A204.1 (cell line): ENCODE measurements around the gene P3H4.

Source experiments
- FAIRE-seq: peaks from 2 replicates; lab custom pipeline; 2012; peaks lifted over from hg19 to GRCh38; lab: Jason Lieb, UNC

Gene P3H4

DNA sequence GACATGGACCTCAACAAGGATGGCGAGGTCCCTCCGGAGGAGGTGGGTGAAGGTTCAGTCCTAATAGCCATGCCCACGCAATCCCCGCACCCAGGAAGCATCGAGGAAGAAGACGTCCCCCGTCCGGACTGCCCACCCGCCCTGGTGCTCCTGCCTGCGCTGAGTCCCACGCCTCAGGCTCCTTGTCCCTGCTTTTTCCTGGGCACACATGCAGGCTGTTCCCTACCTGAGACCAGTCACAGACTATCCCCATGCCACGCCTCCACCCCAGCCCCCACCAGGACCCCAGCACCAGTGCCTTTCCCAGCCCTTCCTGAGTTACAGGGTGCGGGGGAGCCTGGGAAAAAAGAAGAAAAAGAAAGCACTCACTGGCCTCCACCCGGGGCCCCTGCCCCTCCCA, 10.0 kb upstream of the P3H4 start:
- FAIRE-seq = no peak

DNA sequence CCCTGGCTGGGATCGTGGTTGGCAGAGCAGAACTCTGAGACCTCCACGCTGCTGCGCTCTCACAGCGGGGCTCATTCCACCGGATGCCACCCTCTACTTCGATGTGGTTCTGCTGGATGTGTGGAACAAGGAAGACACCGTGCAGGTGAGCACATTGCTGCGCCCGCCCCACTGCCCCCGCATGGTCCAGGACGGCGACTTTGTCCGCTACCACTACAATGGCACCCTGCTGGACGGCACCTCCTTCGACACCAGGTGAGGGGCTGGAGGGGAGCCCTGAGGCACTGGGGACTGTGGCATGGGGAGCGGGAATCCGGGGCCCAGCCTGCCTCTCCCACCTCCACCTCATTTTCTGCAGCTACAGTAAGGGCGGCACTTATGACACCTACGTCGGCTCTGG, 6.3 kb upstream of the P3H4 start:
- no peak for FAIRE-seq

DNA sequence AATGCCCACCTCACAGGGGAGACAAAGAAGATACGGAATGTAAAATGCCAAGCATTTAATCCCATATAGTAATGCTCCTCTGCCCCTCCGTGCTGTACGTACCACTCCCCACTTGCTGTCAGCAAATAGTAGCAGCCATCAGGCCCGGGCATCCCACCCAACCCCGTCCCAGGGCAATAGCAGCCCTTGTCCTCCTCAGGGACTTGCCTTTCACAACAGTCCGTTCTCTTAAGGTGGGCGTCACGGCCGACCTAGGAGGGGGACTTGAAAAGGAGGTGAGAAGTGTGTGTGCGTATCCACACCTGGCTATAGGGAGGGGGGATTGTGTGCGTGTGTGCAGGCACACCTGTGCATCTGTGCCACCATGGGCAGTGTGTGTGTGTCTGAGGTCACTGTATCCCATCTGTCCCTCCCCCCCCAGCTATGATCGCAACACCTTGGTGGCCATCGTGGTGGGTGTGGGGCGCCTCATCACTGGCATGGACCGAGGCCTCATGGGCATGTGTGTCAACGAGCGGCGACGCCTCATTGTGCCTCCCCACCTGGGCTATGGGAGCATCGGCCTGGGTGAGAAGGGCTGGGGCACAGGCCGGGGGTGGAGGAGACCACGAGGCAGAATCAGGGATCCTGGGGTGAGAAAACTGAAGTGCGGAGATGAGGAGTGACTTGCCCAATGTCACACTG, 5.0 kb upstream of the P3H4 start:
- FAIRE-seq = no peak

DNA sequence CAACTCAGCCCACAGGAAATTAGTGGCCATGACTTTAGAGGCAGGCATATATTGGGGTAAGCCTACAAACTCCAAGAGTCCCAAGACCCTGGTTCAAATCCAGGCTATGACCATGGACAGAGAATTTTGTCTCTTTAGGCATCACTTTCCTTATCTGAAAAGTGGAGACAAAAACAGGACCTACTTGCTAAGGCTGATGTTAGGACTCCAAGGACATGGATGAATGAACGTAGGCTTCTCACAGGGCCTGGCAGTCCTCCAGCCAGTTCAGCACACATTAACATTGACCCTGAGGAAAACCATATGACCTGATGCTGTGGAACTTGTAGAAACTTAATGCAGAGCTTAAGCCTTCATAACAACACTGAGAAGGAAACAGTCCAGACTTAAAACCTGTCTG, 2.4 kb upstream of the P3H4 start:
- no peak for FAIRE-seq

DNA sequence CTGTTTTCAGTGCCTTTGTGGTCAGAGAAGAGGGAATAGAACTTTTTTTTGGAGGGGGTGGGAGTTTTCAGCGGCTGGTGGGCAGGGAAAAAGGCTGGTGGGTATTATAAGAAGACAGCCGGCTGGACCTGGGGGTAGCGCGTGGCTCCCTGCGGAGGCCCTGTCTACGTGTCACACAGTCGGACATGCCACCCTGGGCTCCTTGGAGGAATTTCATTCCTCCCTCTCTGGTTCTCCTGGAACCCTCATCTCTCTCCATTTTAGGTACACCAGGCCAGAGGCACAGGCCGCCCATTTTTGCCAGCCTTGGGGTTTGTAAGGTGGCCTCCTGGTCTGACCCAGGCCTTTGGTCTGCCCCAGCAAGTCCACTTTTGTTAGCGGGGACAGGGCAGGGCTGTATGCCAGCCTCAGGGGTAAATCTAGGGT, 2.0 kb upstream of the P3H4 start:
- FAIRE-seq = no peak

DNA sequence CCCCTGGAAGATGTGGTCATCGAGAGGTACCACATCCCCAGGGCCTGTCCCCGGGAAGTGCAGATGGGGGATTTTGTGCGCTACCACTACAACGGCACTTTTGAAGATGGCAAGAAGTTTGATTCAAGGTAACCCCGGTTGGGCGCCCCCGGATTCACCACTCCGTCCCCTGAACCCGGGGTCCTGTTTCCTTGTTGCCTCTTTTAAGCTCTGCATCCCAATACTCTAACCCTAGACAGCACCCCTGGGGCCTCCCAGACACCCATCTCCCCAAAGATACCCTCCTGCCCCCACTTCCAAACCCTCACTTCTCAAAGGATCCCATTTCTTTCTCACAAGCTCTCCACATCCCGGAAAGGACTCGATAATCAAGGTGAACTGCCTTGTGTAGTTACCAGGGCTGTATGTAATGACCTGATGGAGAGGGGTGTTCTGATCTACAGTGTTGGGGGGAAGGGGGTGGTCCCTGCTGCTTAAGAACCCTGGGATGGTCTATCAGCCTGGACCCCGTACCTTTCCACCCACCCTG, 1.5 kb upstream of the P3H4 start:
- no peak for FAIRE-seq

DNA sequence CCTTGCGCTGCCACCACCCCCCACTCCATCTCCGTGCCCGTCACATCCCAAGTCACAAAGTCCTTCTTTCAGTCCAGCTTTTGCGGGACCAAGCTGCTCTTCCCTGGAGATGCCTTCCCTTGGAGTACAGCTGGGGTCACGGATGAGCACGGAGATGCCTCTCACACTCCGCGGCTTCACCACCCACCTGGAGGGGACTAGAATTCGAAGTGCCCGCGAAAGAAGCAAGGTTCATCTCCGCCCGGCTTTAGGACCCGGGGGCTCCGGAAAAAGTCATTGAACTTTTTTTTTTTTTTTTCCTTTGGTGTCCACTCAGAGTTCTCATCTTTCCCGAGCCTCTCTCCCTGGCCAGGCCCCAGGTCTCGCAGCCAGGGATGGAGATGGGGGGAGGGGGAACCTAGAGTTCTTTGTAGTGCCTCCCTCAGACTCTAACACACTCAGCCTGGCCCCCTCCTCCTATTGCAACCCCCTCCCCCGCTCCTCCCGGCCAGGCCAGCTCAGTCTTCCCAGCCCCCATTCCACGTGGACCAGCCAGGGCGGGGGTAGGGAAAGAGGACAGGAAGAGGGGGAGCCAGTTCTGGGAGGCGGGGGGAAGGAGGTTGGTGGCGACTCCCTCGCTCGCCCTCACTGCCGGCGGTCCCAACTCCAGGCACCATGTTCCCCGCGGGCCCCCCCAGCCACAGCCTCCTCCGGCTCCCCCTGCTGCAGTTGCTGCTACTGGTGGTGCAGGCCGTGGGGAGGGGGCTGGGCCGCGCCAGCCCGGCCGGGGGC, 817 bp upstream of the P3H4 start, which contains the start of gene FKBP10:
Gene FKBP10, plus strand, starts transcription at position 624 of the 771 bp plus-strand sequence. Its CDS starts 31 bp downstream, at position 655.
- peak; percentile 92 for FAIRE-seq

DNA sequence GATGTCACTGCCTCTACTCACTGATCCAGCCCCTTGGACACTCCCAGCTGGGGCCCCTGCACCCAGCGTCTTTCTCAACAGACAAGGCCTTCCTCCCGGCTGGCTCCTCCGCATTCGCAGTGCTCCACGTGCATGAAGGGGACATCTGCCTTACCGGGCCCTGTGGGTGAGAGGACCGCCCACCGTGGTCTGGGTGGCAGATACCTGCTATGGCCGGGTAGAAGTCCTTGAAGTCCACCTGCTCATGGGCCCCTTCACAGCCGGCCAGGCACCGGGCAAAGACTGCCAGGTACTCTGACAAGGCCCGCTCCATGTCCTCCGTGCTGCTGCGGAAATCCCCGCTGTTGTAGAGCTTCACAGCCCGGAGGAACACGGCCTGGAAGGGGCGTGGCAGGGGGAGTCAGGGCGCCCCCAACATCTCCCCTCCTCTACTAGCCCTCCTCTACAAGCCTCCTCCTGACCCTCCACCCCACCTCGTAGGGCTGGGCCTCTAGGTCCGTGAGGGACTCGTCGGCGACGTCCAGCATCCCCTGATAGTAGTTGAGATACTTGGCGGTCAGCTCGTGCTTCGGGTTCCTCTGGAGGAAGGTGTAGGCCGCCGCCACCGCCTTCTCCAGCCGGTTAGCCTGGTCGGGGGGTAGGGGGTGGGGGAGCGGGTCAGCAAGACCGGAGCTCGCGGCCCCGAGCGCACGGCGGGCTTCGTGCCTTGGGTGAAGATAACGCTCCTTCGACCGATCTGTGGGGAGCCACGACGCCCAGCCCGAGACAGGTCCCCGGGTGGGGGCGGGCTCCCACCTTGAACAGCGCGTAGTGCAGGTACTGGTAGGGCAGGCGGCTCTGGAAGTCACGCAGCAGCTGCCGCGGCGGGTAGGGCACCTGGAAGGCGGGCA, 845 bp downstream of the P3H4 start:
- no peak for FAIRE-seq

DNA sequence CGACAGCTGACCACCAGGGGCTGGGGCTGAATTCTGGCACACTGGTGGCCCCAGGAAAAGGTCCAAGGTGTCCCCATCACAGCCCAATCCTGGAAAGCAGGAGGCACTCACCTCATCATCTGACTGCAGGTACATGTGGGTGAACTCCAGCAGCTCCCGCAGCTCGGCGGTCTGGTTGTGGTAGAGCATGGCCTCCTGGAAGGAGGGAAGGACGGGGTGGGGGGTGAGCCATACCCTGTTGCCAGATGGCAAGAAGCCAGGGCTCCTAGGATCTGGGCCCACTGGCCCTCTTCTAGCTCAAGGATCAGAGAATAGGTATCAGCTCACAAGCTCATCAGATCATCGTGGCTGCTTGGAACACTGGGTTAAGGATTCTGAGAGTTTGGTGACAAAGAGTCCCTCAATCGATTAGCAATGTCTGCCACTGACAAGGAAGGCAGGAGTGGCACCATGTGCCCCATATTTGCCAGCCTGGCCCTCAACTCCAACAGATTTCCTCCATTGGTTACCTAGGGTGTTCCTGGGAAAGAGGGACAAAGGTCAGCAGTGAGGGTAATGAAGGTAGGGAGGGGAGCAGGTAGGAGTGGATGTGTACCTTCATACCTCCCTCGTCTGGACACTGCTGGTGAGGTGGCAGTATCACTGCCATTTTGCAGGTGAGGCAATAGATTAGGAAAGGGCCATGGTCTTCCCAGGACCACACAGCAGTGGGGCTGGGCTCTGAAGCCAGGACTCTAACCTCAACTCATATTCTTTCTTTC, 4.9 kb downstream of the P3H4 start:
- no peak for FAIRE-seq

DNA sequence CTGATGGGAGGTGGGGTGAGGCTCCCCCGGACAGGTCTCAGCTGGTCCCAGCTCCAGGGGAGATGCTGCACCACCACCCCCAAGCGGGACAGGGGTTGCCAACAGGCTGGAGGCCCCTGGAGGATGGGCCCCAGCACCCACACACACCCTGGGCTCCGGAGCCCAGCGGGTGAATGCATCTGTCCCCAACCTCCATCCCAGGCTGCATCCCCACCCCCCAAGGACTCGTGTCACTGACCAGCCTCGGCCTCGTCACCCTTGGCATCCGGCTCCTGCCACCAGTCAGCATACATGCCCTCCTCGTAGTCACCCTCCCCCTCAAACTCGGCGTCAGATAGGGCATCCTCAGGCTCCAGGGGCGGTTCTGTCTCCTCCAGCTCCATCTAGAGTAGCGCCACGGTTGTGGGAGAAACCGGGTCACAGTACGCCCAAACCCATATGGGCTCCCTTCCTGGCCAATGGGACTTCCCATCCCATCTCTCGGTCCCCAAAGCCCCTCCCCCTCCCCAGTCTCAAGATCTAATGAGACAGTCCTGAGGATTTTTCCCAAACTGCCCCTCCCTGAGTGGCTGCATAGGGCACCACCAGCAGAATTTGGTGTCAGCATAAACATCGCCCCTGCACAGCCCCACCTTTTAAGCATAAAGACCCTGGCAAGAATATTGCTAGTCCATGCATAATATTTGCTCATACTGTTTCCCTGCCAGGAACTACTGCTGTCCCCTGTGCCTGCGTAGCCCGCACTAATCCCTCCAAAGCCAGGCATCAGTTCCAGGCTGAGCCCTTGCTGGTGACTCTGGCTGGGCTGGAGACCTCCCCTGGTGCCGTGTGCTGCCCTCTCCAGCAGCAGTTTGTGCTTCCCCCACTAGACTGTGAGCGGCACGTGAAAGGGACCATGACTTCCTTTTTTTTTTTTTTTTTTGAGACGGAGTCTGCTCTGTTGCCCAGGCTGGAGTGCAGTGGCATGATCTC, 8.4 kb downstream of the P3H4 start:
- no peak for FAIRE-seq

DNA sequence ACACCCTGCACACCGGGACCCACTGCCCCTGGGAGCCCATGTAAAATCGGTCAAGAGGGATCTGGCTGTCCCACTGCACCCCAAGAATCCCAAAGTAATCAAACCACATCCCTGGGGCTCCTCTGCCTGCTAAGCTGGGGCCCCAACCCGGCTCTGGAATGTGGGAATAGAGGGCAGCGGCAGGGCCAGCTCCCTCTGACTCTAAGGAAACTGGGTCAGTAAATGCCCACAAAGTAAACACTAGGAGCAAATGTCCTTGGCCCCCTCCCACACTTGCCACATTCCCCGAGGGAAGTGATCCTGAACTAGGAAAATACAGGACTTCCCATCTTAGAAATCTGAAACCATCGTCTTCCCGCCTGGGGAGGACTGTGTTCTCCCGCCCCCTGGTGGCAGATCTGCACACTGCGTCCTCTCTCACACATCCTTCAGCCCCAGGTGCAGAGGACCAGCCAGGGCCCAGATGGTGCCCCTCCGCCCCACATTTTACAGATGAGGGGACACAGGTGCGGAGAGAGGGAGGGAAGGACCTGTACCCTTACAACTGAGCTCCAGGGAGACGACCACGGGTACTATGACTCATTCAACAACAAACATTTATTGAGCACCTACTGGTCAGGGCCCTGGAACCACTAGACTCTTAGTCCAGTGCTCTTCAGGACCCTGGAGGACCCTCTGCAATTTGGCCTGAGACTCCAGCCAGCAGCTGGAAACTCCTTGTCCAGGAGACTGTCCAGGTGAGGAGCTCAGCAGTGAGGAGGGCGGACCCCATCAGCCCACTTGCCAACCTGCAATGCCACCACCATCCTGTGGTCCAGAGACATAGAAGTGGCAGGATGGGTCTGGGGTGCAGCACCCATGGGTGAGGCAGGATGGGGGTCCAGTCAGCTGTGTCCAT, 10.1 kb downstream of the P3H4 start:
- peak; percentile 82 for FAIRE-seq

DNA sequence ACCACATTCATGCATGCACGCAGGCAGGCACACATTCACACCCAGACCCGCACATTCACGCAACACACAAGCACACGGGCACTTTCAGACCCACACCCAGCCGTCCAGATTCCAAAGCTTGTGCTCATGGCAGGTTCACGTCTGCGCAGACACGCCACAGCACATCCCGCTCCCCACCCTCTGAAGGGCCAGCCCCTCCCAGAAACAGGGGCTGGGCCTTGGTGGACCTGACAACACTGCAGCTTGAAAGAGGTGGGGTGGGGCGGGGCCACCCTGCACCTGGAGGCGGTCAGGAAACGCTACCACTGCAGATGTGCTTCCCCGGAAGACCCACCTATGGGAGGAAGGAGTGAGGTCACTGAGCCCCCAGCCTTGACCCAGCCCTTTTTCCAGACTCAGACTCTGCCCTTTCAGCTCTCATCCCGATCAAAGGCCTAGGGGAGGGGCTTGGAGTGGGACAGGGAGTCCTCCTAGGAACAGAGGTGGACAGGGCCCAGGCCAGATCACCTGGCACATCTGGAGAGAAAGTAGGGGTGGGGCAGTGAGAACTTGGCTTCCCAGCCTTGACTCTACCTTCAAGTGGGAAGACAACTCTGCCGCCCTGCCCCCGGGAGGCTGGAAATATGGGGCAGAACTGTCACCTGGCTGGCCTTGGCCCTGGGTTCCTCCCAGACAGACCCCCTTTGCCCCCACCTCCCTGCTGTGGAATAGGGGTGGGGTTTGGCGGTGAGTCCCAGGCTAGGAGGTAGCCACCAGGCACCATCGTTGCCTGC, 11.0 kb downstream of the P3H4 start:
- FAIRE-seq = no peak

DNA sequence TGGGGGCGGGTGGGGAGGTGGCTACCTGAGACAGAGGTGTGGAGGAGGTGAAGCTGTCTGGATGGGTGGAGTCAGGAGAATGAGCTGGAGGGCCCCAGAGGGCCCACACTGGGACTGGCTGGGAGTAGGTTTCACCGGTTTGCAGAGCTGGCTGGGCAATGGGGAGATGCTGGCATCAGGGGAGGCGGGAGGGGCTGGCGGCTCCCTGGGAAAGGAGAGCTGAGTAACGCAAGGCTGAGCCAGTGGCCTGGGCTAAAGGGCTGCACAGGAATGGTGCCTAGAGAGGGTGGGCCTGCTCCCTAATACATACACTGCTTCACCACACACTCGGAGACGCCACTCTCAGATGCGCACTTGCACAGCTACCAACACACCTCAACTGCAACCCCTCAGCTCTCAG, 12.4 kb downstream of the P3H4 start:
- FAIRE-seq = no peak

DNA sequence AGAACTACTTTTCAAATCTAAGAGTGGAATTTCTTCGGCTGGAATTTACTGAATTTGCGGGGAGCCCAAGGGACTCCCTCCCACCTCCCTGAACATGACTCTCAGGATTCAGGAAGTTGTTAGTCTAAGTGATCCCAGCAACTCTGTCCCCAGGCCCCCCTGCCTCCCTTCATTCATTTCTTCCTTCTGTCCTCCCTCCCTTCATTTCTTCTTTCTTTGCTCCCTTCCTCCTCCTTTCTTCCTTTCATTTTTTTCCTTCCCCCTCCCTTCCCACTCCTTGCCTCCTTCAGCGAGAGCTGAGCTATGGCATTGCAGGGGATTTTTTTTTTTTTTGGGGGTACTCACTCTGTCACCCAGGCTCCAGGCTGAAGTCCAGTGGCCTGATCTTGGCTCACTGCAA, 14.4 kb downstream of the P3H4 start:
- no peak for FAIRE-seq

DNA sequence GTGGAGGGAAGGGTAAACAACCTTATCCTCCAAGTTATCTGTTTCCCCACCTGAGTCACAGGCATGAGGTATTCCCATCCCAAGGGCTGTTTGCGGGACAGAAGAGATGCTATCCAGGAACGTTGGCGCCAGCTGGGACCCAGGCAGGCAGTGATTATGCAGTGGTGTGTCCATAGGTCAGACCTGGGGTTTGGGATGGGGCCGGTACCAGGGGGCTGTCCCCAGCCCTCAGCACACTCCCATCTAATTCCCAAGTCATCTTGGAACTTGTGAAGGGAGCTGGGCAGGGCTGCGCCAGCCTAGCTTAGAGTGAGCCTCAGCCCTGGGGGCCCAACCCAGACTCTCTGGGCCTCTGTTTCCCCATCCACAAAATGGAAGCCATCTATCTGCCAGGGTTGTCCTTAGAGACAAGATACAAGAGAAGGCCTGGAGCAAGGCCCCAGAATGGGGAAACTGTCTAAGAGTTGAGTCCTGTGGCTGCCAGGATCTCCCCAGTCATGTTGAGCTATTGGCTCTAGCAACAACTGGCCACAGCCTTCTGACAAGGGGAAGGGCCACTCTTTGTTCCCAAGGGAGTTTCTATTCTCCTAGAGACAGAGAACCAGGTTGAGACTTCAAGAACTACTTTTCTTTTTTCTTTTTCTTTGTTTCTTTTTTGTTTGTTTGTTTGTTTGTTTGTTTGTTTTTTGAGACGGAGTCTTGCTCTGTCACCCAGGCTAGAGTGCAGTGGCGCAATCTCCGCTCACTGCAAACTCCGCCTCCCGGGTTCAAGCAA, 15.4 kb downstream of the P3H4 start:
- FAIRE-seq = no peak

DNA sequence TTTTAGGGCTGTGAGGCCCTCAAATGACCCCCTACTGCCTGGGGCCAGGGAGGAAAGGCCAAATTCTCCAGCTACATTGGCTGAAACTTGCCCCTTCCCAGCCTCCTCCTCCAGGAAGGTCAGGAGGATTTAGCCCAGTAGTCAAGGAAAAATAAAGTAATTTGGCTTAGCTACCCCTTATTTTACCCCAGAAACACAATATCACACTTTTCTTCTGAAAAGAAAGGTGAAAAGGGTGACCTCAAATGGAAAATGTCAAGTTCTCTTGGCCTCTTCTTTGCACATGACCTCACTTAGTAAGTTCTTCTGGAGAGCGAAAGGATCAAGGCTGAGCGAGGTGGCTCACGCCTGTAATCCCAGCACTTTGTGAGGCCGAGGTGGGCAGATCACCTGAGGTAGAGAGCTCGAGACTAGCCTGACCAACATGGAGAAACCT, 17.2 kb downstream of the P3H4 start:
- no peak for FAIRE-seq

DNA sequence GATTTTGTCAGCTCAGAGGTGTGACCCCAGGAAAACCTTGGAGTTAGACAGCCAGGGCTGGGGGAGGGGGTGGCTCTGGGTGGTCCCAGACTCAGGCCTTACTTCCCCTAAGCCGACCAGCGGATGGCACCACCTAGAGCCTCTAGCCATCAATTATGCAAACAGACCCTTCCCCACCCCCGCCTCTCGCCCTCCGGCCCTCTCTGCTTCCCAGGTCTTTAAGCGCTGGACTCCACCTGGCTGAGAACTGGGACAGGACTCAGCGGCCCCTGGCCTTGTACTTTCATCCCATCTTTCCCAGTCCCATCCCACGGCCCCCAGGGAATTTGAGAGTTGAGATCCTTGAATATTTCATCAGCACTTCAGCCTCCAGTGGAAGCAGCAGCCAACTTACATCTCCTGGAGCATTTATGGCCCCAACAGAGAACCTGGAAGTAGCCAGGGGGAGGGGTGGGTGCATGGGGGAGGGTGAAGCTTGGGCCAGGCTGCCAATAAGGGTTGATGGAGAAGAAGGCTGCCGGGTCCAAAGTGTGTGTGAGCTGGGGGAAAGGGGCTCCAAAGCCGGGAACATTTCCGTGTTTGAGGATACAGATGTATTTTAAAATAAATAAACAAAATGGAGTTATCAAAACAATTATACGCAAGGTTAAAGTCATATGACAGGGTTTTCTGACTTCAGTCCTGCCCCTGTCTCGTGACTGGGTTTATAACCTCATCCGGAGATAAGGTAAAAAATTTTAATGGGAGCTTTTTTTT, 17.8 kb downstream of the P3H4 start:
- FAIRE-seq = no peak
